ENCODE results near the gene TUSC2.

- TF ChIP-seq POLR2A (IDR thresholded peaks at IDR 0.05; ENCODE audit: low read length) (no peak), GATA1 (IDR thresholded peaks at IDR 0.05; ENCODE audit: low read depth, low read length) (no peak)
Observed at GRCh38 chr3:50327129-50327528, 894 bp downstream of the TUSC2 start.

Measured in erythroblast (primary cell).